Testis (tissue), 2 donors: Measurements from ENCODE around the gene TUBG1.

Source experiments
- CTCF ChIP-seq, 3 experiments: fragments of 450-650 bp in 2 of 3; fragments of 200-600 bp in 1 of 3; sonication (generic) in 1 of 3; IDR thresholded peaks; one replicate each; pipeline ENCODE4 v1.5.1; 2016 to 2019; ENCODE audit warnings: antibody characterized with exemption in 3 of 3, mild to moderate bottlenecking in 2 of 3, moderate library complexity in 1 of 3
- POLR2A ChIP-seq: fragments of 450-650 bp; IDR thresholded peaks from one replicate; pipeline ENCODE4 v1.6.1; 2017; ENCODE audit warnings: antibody characterized with exemption, mild to moderate bottlenecking, moderate library complexity

GRCh38 chr17:42623271-42623670, 13.8 kb downstream of the TUBG1 start:
- TF ChIP-seq CTCF (IDR thresholded peaks at IDR 0.05), result no peak
- no peak for TF ChIP-seq POLR2A
